ENCODE results near the gene CUX1. TPM values are rescaled to one million over a fixed set of nuclear protein-coding genes. Genes with fewer than 3 reads are reported as not detected.

Gene CUX1
- total RNA-seq, 2 experiments from 2014 or later, result 35.6 to 38.0 TPM

- no peak overlapping the region for H3K27ac ChIP-seq (ENCODE audit: low read depth in 1 of 2, low read length in 2 of 2)
- Mint-ChIP-seq H3K4me3 (no peak overlapping the region), H3K27ac (no peak overlapping the region), H3K36me3 (ENCODE audit: low read depth) (peaks cover 4% of the 10 kb centered on the region), H3K4me1 (ENCODE audit: low read depth) (peaks cover 3% of the 10 kb centered on the region), H3K27me3 (no peaks in the 10 kb centered on the region), H3K9me3 (no peaks in the 10 kb centered on the region)
- ChIA-PET CTCF (no interaction called here), POLR2A (no interaction called here)
- H3K36me3 ChIP-seq (ENCODE audit: insufficient read depth, low read length), result no peaks in the 10 kb centered on the region
- ATAC-seq (ENCODE audit: poor library complexity), result no peak
- no peak for DNase-seq
- no peaks in the 10 kb centered on the region for H3K9me3 ChIP-seq (ENCODE audit: control insufficient read depth in 1 of 2, insufficient read depth in 1 of 2, low read length in 2 of 2)
- no peak overlapping the region for H3K4me3 ChIP-seq (ENCODE audit: low read length)
- intact Hi-C loops (cut with DNase I, micrococcal nuclease), result no loop called here
- H3K27me3 ChIP-seq (ENCODE audit: control insufficient read depth in 1 of 2, insufficient read depth in 2 of 2, low read length in 2 of 2), result no peaks in the 10 kb centered on the region
- peaks cover 7% of the 10 kb centered on the region for H3K4me1 ChIP-seq (ENCODE audit: insufficient read depth, low read length)
- TF ChIP-seq, protein P1, sequence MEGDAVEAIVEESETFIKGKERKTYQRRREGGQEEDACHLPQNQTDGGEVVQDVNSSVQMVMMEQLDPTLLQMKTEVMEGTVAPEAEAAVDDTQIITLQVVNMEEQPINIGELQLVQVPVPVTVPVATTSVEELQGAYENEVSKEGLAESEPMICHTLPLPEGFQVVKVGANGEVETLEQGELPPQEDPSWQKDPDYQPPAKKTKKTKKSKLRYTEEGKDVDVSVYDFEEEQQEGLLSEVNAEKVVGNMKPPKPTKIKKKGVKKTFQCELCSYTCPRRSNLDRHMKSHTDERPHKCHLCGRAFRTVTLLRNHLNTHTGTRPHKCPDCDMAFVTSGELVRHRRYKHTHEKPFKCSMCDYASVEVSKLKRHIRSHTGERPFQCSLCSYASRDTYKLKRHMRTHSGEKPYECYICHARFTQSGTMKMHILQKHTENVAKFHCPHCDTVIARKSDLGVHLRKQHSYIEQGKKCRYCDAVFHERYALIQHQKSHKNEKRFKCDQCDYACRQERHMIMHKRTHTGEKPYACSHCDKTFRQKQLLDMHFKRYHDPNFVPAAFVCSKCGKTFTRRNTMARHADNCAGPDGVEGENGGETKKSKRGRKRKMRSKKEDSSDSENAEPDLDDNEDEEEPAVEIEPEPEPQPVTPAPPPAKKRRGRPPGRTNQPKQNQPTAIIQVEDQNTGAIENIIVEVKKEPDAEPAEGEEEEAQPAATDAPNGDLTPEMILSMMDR (IDR thresholded peaks at IDR 0.05), result no peak
Measured at GRCh38 chr7:102146122-102146521, 328.7 kb downstream of the CUX1 start.

DNA sequence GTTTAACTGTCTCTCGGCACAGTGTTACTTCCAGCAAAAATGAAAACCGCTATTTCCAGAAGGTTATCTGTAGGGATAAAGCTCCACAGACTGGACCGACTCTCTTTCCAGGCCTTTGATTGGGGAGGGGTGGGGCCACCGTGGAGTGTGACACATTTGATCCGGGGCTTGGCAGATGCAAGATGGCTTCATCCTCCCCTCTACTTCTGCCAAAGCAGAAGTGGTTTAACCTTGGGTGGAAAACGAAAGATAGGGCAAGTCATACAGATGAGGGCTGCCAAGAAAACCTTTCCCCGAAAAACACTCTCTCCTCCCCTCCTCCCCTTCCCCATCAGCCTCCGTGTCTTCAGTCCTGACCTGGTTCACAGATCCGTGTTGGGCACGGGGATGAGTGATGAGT lies 329.6 kb downstream of the CUX1 start:
- H3K27ac ChIP-seq (ENCODE audit: low read depth in 1 of 2, low read length in 2 of 2), result no peak overlapping the region
- ATAC-seq (ENCODE audit: poor library complexity), result no peak
- CTCF ChIA-PET, result no interaction called here

DNA sequence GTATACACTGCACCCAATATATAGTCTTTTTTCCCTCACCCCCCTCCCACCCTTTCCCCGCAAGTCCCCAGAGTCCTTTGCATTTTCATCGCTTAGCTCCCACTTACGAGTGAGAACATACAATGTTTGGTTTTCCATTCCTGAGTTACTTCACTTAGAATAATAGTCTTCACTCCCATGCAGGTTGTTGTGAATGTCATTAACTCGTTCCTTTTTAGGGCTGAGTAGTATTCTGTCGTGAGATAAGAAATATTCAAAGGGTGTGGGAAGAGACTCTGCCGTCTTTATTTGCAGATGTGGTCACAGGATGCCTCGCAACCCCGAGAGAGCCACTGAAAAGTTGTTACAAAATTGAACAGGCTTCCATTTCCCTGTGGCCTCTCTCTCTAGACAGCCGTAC lies 331.4 kb downstream of the CUX1 start:
- no peaks in the 10 kb centered on the region for H3K36me3 ChIP-seq (ENCODE audit: insufficient read depth, low read length)
- no peaks in the 10 kb centered on the region for H3K27me3 Mint-ChIP-seq
- TF ChIP-seq, protein P1 (IDR thresholded peaks at IDR 0.05), result no peak
- no peak for DNase-seq
- H3K27ac ChIP-seq (ENCODE audit: low read depth in 1 of 2, low read length in 2 of 2), result no peak overlapping the region
- no peaks in the 10 kb centered on the region for H3K9me3 ChIP-seq (ENCODE audit: control insufficient read depth in 1 of 2, insufficient read depth in 1 of 2, low read length in 2 of 2)
- no peak for ATAC-seq (ENCODE audit: poor library complexity)
- H3K36me3 Mint-ChIP-seq (ENCODE audit: low read depth), result peaks cover 9% of the 10 kb centered on the region
- no peak overlapping the region for H3K27ac Mint-ChIP-seq
- H3K4me1 Mint-ChIP-seq (ENCODE audit: low read depth), result no peaks in the 10 kb centered on the region
- no peaks in the 10 kb centered on the region for H3K4me1 ChIP-seq (ENCODE audit: insufficient read depth, low read length)
- H3K9me3 Mint-ChIP-seq, result no peaks in the 10 kb centered on the region
- ChIA-PET CTCF (no interaction called here), POLR2A (no interaction called here)
- intact Hi-C loops (cut with DNase I, micrococcal nuclease), result no loop called here
- no peak overlapping the region for H3K4me3 Mint-ChIP-seq
- H3K4me3 ChIP-seq (ENCODE audit: low read length), result no peak overlapping the region
- no peaks in the 10 kb centered on the region for H3K27me3 ChIP-seq (ENCODE audit: control insufficient read depth in 1 of 2, insufficient read depth in 2 of 2, low read length in 2 of 2)

More for the DNA sequence above, 329.6 kb downstream of the CUX1 start:
- no peaks in the 10 kb centered on the region for H3K9me3 ChIP-seq (ENCODE audit: control insufficient read depth in 1 of 2, insufficient read depth in 1 of 2, low read length in 2 of 2)
- no peak overlapping the region for H3K4me3 ChIP-seq (ENCODE audit: low read length)
- TF ChIP-seq, protein P1 (IDR thresholded peaks at IDR 0.05), result no peak
- H3K27me3 Mint-ChIP-seq, result no peaks in the 10 kb centered on the region
- no peak overlapping the region for H3K4me3 Mint-ChIP-seq
- no peaks in the 10 kb centered on the region for H3K9me3 Mint-ChIP-seq
- no peaks in the 10 kb centered on the region for H3K4me1 Mint-ChIP-seq (ENCODE audit: low read depth)
- intact Hi-C loops (cut with DNase I, micrococcal nuclease), result no loop called here
- peak in 3 of 14 experiments; percentile 8 to 40 (median 31) for DNase-seq
- H3K27ac Mint-ChIP-seq, result no peak overlapping the region
- POLR2A ChIA-PET, result no interaction called here
- peaks cover under 1% of the 10 kb centered on the region for H3K4me1 ChIP-seq (ENCODE audit: insufficient read depth, low read length)
- H3K27me3 ChIP-seq (ENCODE audit: control insufficient read depth in 1 of 2, insufficient read depth in 2 of 2, low read length in 2 of 2), result no peaks in the 10 kb centered on the region
- peaks cover 4% of the 10 kb centered on the region for H3K36me3 Mint-ChIP-seq (ENCODE audit: low read depth)
- H3K36me3 ChIP-seq (ENCODE audit: insufficient read depth, low read length), result no peaks in the 10 kb centered on the region
